ENCODE results near the gene PRAME. TPM values are rescaled to one million over a fixed set of nuclear protein-coding genes. Genes with fewer than 3 reads are reported as not detected.

Gene PRAME
- total and polyA plus RNA-seq, 2 experiments from 2014 or later, result not detected

- H3K27ac ChIP-seq, result no peak overlapping the region
- H3K9me3 ChIP-seq (ENCODE audit: low read depth), result no peaks in the 10 kb centered on the region
- H3K4me3 ChIP-seq, result no peak overlapping the region
- H3K36me3 ChIP-seq, result no peaks in the 10 kb centered on the region
- no peaks in the 10 kb centered on the region for H3K27me3 ChIP-seq
- TF ChIP-seq CTCF (IDR thresholded peaks at IDR 0.05; ENCODE audit: low read depth, low read length), result no peak
- no peaks in the 10 kb centered on the region for H3K4me1 ChIP-seq (ENCODE audit: low read depth)
- peak in 1 of 2 donors; percentile 71 for DNase-seq (ENCODE audit: low read depth in 1 of 2, low spot score in 1 of 2)
These were observed 12.6 kb downstream of the PRAME start for GRCh38 chr22:22546490-22546889.

- DNase-seq (ENCODE audit: low read depth in 1 of 2, low spot score in 1 of 2), result no peak
- H3K4me1 ChIP-seq (ENCODE audit: low read depth), result no peaks in the 10 kb centered on the region
- no peaks in the 10 kb centered on the region for H3K9me3 ChIP-seq (ENCODE audit: low read depth)
- H3K27me3 ChIP-seq, result no peaks in the 10 kb centered on the region
- H3K4me3 ChIP-seq, result no peak overlapping the region
- H3K27ac ChIP-seq, result no peak overlapping the region
- H3K36me3 ChIP-seq, result no peaks in the 10 kb centered on the region
- no peak for TF ChIP-seq CTCF (IDR thresholded peaks at IDR 0.05; ENCODE audit: low read depth, low read length)
These were observed 14.0 kb downstream of the PRAME start for GRCh38 chr22:22545084-22545483.

- H3K36me3 ChIP-seq, result no peaks in the 10 kb centered on the region
- no peaks in the 10 kb centered on the region for H3K9me3 ChIP-seq (ENCODE audit: low read depth)
- no peaks in the 10 kb centered on the region for H3K4me1 ChIP-seq (ENCODE audit: low read depth)
- H3K4me3 ChIP-seq, result no peak overlapping the region
- TF ChIP-seq CTCF (IDR thresholded peaks at IDR 0.05; ENCODE audit: low read depth, low read length), result no peak
- H3K27ac ChIP-seq, result no peak overlapping the region
- no peaks in the 10 kb centered on the region for H3K27me3 ChIP-seq
- DNase-seq (ENCODE audit: low read depth in 1 of 2, low spot score in 1 of 2), result no peak
These were observed 20.7 kb downstream of the PRAME start for GRCh38 chr22:22538226-22538989.

- no peaks in the 10 kb centered on the region for H3K27me3 ChIP-seq
- no peaks in the 10 kb centered on the region for H3K4me1 ChIP-seq (ENCODE audit: low read depth)
- no peaks in the 10 kb centered on the region for H3K36me3 ChIP-seq
- H3K9me3 ChIP-seq (ENCODE audit: low read depth), result no peaks in the 10 kb centered on the region
- TF ChIP-seq CTCF (IDR thresholded peaks at IDR 0.05; ENCODE audit: low read depth, low read length), result no peak
- DNase-seq (ENCODE audit: low read depth in 1 of 2, low spot score in 1 of 2), result no peak
- H3K27ac ChIP-seq, result no peak overlapping the region
- no peak overlapping the region for H3K4me3 ChIP-seq
These were observed 22.1 kb downstream of the PRAME start for GRCh38 chr22:22536916-22537315.

- no peaks in the 10 kb centered on the region for H3K4me1 ChIP-seq (ENCODE audit: low read depth)
- TF ChIP-seq CTCF (IDR thresholded peaks at IDR 0.05; ENCODE audit: low read depth, low read length), result no peak
- no peaks in the 10 kb centered on the region for H3K27me3 ChIP-seq
- no peaks in the 10 kb centered on the region for H3K9me3 ChIP-seq (ENCODE audit: low read depth)
- H3K36me3 ChIP-seq, result no peaks in the 10 kb centered on the region
- no peak overlapping the region for H3K4me3 ChIP-seq
- no peak overlapping the region for H3K27ac ChIP-seq
- DNase-seq (ENCODE audit: low read depth in 1 of 2, low spot score in 1 of 2), result no peak
These were observed 22.6 kb downstream of the PRAME start for GRCh38 chr22:22536515-22536914.
